CD4-positive, alpha-beta T cell treated with Interleukin-17A for 1 hour (primary cell): ENCODE results near the gene FAM83G.
"Not testable (repeated sequence)": the region's sequence is repeated elsewhere in the genome, so short reads cannot be mapped to it uniquely, and the experiment has no call there.

Source experiments
- DNase-seq: peaks from one replicate; pipeline ENCODE4 v3.0.0-alpha.2; 2020

Gene FAM83G, protein sequence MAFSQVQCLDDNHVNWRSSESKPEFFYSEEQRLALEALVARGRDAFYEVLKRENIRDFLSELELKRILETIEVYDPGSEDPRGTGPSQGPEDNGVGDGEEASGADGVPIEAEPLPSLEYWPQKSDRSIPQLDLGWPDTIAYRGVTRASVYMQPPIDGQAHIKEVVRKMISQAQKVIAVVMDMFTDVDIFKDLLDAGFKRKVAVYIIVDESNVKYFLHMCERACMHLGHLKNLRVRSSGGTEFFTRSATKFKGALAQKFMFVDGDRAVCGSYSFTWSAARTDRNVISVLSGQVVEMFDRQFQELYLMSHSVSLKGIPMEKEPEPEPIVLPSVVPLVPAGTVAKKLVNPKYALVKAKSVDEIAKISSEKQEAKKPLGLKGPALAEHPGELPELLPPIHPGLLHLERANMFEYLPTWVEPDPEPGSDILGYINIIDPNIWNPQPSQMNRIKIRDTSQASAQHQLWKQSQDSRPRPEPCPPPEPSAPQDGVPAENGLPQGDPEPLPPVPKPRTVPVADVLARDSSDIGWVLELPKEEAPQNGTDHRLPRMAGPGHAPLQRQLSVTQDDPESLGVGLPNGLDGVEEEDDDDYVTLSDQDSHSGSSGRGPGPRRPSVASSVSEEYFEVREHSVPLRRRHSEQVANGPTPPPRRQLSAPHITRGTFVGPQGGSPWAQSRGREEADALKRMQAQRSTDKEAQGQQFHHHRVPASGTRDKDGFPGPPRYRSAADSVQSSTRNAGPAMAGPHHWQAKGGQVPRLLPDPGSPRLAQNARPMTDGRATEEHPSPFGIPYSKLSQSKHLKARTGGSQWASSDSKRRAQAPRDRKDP

DNA sequence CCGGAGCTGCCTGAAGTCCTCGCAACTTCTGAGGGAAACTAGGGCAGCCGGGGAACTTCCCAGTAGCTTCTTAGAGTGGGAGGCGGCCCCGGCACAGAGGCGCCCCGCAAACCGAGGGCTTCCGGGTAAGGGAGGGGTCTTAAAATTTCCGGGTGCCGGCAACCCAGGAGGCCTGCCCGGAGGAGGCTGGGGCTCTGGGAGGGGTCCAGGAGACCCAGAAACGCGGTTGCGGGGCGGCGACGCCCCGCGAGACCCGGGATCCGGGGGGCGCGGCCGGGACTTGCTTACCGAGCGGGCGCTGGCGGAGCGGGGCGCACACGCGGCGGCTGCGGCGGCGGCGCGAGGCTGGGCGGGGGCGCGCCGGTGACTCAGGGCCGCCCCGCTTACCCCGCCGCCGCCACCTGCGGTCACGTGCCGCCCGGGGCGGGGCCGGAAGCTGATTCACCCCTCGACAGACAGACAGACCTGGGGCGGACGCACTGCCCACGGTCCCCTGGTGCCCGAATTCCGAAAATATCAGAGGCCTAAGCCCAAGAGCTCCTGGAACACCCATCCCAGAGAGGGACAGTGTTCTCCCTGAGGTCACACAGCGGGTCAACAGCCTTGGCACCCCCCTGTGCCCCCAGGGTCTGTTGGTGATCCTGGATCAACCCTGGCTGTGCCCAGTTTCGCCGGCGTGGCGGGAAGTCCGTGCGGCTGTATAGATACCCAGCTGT is at the start of gene FAM83G:
Gene FAM83G (minus strand): TSS at position 344 of the 716 bp plus-strand sequence. CDS start 723 bp downstream, outside the sequence.
- DNase-seq = peak; percentile 87

DNA sequence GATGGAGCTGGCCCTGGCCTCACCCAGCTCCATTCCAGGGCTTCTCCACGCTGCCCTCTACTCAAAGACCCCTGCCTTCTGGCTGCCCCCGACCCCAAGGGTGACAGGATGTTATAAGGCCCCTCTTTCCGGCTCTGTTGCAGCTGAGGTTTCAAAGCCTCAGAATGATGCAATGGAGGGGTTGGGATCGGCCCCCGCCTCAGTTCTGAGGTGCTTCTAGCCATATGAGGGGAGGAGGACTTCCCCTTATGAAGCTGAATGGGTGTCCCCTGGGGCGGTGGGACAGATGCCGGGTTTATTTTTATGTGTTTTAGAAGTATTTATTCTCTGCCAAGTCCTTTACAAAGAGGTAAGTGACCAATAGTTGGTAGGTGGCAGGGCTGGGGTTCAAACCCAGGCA is 44.3 kb upstream of the FAM83G start:
- DNase-seq = not testable (repeated sequence)

DNA sequence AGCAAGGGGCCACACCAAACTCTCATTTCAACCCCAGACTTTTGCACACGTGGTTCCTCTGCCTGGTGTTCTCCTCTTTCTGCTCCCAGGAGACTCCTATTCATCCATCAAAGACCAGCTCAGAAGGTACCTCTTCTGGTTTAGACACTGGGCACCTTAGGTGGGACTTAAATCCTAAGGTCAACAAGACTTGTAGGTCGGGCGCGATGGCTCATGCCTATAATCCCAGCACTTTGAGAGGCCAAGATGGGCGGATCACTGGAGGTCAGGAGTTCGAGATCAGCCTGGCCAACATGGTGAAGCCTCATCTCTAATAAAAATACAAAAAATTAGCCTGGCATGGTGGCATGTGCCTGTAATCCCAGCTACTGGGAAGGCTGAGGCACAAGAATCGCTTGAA is 42.9 kb upstream of the FAM83G start:
- DNase-seq = not testable (repeated sequence)

DNA sequence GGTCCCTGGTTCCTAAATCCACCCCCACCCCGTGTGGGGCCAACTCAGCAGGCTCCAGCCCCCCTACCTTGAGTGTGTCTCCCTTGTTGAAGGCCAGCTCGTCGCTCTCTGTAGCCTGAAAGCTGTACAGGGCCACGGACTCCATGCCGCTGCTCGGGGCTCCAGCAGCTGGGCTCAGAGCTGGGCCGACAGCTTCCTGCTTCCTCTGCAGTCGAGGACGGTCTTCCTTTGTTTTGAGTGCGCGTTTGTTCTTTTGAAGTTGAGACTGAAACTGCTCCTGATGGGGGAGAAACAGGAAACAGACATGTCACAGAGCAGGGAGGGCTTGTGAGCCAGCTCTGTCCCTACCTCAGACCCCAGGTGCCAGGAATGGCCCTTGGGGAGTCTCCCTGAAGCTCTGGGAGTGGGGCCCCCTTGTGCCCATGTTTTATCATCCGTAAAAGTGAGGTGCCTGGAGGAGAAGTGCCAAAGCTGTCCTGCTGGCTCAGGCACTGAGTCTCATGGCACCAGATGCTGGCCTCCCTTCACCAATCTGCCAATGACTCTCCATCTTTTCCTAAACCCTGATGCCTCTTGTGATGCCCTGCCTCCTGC is 42.3 kb upstream of the FAM83G start, which contains the start of gene GRAP:
Gene GRAP (minus strand): TSS at position 176 of the 594 bp plus-strand sequence. CDS start 31 bp downstream, at position 145.
- not testable (repeated sequence) for DNase-seq

DNA sequence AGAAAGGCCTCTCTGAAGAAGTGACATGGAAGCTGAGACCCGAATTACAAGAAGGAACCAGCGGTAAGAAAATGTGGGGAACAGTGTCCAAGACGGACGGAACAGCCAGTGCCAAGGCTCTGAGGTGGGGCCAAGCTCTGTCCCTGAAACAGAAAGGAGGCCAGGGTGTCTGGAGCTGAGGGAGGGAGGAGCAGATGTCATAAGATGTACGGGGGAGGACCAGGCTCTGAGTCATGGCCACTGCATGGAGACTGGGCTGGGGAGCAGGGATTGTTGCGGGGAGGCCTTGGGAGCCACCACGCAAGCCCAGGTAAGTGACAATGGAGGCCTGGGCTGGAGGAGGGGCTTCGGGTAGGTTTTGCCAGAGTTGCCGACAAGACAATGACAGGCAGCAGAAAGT is 40.1 kb upstream of the FAM83G start:
- not testable (repeated sequence) for DNase-seq

DNA sequence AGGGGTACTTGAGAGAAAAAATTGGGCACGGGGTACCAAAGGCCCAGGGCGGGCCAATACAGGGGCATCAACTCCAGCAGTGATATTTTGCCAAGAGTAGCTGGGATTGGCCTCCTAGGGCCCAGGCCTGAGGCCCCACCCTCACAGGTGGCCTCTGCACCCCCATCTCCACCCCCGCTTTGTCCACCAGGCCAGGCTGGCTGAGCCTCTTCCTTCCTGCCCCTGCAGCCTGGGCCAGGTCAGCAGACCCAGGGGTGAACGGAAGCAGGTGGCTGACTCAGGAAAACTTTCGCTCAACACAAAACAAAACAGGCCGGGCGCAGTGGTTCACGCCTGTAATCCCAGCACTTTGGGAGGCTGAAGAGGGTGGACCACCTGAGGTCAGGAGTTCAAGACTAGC is 38.5 kb upstream of the FAM83G start:
- not testable (repeated sequence) for DNase-seq

DNA sequence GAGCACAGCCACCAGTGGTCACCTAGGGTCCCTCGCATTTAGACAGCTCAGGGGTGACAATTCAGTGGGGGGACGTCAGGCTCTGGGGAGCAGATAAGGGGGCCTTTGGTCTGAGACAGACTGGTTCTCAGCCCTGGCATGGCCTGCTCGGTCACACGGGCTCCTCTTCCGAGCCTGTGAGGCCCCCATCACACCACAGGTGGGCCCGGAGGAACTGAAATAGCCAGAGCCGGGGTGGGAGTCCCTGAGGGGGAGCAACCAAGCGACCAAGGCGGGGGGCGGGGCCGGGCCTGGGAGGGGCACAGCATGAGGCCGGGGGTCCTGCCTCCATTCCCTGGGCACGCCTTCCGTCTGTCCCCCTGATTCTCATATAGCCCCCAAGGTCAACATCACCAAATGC is 37.8 kb upstream of the FAM83G start:
- DNase-seq = not testable (repeated sequence)

DNA sequence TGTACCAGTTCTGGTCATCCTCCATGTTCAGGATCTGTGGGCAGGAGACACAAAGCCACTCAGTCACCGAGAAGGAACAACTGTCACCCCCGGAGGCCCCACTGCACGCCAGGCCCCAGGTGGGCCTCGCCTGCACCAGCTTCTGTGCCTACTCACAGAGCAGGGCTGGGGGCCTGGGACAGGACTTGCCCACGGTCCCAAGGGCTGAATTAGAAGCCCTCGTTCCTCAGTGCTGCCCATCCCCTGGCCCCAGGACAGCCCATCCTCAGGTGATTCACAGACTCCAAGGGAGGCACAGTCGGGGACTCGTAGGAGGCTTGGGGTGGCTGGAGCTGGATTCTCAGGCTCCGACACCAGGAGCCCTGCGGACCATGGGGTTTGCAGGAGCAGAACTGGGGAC is 37.3 kb upstream of the FAM83G start:
- DNase-seq = not testable (repeated sequence)

DNA sequence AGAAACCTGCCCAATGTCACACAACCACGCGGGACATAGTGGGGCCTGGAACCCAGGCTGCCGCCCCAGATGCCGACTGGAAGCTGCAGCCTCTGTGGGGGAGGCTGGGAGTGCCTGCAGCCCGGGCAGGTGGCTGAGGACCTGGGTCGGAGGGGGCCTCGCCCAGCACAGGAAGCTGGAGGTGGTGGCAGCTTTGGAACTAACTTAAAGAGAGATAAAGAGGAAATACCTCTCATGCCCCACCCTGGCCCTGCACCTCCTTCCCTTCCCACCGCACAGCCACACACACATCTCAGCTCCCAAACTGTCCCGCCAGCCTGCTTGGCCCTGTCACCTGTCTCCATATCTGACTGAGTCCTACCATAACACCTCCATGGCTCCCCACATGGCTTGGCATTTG is 35.8 kb upstream of the FAM83G start:
- DNase-seq = not testable (repeated sequence)

DNA sequence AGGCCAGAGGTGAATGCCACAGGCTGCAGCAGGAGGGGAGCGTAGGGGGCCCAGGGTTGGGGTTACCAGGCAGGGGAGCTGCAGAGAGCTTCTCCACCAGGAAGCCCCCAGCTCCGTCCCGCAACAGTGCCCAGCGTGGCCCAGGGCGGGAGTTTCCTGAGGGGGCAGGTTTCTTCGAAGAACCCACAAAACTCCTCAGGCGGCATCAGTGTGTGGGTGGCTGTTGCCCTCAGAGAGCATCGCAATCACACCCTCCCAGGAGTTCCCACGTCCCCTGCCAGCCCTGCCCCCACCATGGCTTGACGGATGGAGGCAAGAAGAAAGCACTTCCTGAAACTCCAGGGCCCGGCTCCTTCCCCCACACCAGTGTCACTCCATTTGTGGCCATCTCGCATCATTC is 34.2 kb upstream of the FAM83G start:
- not testable (repeated sequence) for DNase-seq

DNA sequence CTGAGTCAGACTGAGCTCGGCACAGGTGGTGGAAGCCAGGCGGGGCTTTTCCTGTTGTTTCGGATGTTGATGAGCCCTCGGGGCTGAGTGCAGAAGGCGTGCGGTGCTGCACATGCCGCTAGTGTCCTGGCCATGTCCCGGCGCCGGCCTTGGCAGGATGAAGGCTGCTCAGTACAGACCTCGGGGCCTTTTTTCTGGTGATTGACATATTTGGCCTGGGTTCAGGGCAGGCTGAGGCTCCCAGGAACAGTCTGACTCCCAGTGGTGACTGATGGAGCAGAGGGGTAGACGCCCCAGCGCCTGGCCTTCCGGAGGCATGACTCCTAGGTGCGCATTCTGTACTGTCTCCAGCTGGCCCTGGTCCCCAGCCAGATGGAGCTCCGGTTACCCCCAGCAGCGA is 33.4 kb upstream of the FAM83G start:
- DNase-seq = not testable (repeated sequence)

DNA sequence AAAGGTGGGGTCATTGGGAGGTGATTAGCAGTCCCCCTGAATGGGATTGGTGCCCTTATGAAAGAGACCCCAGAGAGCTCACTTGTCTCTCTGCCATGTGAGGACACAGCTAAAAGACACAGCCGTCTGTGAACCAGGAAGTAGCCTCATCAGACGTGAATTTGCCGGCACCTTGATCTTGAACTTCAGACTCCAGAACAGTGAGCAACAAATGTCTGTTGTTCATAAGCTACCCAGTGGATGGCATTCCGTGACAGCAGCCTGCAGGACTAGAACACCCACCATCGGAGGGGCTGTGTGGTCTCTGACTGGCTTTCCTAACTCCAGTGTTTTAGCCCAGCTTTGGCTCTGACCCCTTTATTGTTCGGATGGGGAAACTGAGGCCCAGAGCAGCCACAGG is 33.0 kb upstream of the FAM83G start:
- DNase-seq = not testable (repeated sequence)

DNA sequence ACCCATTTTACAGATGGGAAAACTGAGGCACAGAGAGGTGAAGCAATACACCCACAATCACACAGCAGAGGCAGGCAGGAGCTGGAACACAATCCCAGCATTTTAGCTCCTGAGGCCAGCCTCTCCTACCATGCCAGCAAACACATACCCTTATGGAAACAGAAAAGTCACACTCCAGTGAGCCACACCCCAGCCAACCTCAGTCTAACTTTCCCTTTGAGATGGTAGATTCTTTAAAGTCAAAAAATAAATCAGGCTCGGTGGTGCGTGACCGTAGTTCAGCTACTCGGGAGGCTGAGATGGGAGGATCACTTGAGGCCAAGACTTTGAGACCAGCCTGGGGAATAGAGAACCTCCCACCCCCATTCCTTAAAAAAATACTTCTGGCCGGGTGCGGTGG is 31.6 kb upstream of the FAM83G start:
- DNase-seq = not testable (repeated sequence)

DNA sequence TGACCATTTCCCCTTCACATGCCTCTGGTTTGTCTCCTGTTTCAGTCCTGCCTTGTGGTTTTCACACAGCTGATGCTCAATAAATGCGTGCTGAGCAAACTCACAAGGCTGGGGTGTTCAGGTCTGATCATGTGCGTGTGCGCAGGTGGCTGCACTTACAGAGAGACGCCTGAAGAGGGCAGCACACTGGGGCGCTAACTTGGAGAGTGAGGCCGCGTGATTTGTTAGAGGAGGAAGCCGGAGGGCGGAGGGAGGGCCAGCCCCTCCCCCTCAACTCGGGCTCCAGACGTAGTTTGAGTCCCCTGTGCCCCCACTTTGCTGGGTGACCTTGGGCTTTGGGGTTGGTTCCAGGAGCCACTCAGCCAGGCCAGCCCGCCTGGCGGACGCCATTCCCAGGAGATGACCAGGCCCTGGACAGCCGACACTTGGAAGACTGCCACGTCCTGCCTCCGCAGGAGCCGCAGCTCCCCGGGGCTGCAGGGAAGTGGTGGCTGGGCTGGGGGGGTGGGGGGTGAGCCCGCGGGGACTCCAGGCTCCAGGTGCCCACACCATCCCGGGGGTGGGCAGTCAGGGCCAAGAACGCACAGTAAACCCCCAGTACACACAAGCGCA is 27.9 kb upstream of the FAM83G start:
- DNase-seq = not testable (repeated sequence)

DNA sequence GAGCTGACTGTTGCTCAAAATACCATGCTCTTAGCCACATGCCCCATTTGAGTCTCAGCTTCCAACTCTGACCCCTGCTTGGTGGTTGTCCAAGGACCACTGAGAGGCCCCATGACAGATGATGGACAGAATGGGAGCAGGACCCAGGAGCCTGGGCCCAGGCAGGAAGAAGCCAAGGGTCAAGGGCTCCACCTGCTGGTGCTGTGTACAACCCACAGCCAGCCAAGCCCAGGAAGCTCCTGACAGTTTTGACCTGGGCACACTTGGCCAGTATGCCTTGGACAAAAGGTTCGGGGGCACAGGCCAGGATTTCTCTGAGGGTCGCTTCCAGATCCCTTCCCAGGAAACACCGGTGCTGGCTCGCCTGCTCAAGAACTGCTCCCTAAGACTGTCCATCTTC is 27.2 kb upstream of the FAM83G start:
- peak; percentile 48 for DNase-seq

DNA sequence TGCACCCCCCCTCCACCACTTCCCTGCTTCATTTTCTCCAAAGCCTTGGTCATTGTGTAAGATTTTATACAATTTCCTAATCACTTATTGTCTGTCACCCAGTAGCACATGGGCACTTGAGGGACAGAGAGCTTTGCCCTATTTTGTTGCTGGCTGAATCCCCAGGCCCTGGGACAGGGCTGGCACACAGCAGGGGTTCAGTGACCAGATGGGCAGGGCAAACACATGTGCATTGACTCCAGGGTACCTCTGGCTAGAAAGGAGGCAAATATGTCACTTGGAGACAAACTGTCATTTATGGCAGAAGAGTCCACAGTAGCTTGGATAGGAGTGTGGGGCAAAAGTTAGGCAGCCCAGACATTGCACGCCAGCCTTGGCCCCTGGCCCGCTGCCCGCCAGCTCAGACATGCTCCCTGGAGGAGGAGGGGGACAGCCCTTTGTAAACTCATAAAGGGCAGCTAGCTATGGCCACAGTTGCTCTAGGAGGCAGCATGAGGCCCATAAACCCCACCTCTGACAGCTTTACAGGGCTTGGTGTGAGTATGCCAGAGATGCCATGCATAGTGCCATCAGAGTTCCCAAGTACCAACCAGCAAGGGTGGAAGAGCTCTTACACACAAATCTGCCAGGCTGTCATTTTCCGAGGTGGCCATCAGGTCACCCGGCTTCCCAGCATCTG is 26.3 kb upstream of the FAM83G start:
- DNase-seq = not testable (repeated sequence)

DNA sequence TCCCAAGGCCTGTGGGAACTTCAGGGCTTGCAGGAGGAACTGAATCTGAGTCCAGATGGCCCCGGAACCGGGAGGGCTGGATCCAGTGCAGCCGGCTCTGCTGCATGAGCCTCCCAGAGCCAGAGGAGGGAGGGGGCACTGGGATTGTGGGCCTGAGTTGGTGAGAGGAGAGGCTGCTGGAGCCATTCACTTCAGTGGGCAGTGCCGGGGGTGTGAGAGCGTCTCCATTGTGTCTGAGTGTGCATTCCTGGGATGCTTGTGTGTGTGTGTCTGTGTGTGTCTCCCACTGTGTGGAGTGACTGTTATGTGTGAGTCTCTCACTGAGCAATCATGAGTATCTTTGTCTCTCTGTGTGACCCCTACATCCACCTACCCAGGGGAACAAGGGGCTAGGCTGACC is 25.2 kb upstream of the FAM83G start:
- DNase-seq = not testable (repeated sequence)

DNA sequence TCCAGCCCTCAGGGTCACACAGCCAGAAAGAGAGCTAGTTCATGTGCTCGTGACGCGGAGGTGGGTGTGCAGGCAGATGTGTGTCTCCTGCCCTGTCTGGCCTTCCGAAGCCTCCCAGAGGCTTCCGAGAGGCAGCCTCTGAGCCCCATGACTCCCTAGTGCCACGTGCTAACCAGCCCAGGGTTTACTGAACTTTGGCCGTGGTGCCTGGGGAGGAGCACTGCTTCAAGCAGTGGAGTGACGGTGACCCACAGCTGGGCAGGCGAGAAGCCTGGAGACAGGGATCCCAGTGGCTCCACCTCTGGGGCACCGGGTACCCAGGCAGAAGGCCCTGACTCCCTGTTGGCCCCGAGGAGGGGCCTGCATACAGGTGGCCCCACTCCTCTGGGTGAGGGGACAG is 24.1 kb upstream of the FAM83G start:
- not testable (repeated sequence) for DNase-seq

DNA sequence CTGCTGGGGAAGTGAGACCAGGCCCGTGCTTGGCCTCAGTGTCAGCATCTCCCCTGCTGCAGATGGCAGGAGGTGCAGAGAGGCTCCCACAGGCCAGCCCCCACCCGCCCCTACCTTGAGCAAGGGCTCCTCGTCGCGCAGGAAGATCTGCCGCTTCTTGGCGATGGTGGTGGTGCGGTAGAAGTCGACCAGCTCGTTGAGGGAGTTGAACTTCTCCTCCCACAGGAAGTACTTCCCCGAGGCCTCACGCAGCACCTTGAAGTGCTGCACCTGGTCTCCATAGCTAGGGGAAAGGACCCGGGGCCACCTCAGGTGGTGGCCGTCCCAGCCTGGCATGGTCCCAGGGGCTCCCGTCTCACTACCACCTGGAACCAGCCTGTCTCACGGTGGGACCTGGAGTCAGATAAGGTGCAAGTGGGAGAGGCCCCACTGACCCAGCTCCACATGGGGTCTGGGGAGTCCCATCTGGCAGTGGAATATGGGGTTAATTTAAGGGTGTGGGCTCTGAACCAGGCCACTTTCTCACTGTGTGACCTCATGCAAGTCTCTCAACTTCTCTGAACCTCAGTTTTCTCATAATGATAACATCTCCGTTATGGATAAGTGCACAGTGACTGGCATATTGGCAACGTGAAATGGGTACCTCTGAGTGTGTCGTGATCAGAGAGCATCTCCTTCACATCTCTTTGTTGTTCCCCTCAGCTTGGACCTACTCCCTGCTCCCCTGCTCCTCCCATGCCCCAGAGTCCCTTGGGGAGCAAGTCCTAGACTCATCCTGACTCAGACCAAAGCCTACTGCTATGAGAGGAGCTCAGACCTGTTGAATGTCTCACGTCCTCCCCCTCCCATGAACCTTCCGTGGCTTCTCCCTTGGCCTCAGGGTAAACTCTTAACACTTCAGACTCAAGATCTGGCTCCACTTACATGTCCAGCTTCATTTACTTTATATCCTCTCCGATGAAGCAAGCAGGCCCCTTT is 19.8 kb upstream of the FAM83G start:
- no peak for DNase-seq
